ENCODE results near the gene RBMS3. TPM values are rescaled to one million over a fixed set of nuclear protein-coding genes. Genes with fewer than 3 reads are reported as not detected.

Gene RBMS3
- total RNA-seq, 4 donors from 2014 or later: 51.5 to 76.0 (median 66.6) TPM

- Histone ChIP-seq H3K4me3 (no peak overlapping the region), H3K9me3 (no peaks in the 10 kb centered on the region), H3K27me3 (no peaks in the 10 kb centered on the region), H3K36me3 (no peaks in the 10 kb centered on the region), H3K27ac (no peak overlapping the region), H3K4me1 (peaks cover 0 to 23% (median 5%) of the 10 kb centered on the region in 3 donors)
- no peak for TF ChIP-seq POLR2AphosphoS5 (IDR thresholded peaks at IDR 0.05)
- no peak for TF ChIP-seq POLR2A (IDR thresholded peaks at IDR 0.05)
- TF ChIP-seq EP300 (IDR thresholded peaks at IDR 0.05): no peak
- TF ChIP-seq CTCF (IDR thresholded peaks at IDR 0.05): no peak
- ATAC-seq: no peak
- WGBS, 2 donors (ENCODE audit: low coverage in 1 of 2): 78 to 93% methylated on average over 6 of the region's 6 CpGs
Observed at GRCh38 chr3:29644261-29644660, 363.4 kb downstream of the RBMS3 start.

GRCh38 chr3:29644956-29645636, 364.2 kb downstream of the RBMS3 start:
- TF ChIP-seq POLR2AphosphoS5 (IDR thresholded peaks at IDR 0.05): no peak
- no peak for TF ChIP-seq POLR2A (IDR thresholded peaks at IDR 0.05)
- no peak for TF ChIP-seq CTCF (IDR thresholded peaks at IDR 0.05)
- TF ChIP-seq EP300 (IDR thresholded peaks at IDR 0.05): no peak
- 81 to 92% methylated on average over 2 to 3 of the region's 3 CpGs for WGBS, 2 donors (ENCODE audit: low coverage in 1 of 2)

GRCh38 chr3:29646043-29646442, 365.2 kb downstream of the RBMS3 start:
- no peak overlapping the region for H3K4me3 ChIP-seq
- H3K27me3 ChIP-seq: no peaks in the 10 kb centered on the region
- H3K36me3 ChIP-seq: no peaks in the 10 kb centered on the region
- 71 to 100% methylated on average over 1 of the region's 1 CpG for WGBS, 2 donors (ENCODE audit: low coverage in 1 of 2)
- H3K27ac ChIP-seq: no peak overlapping the region
- no peaks in the 10 kb centered on the region for H3K9me3 ChIP-seq
- TF ChIP-seq POLR2A (IDR thresholded peaks at IDR 0.05): no peak
- no peak for TF ChIP-seq CTCF (IDR thresholded peaks at IDR 0.05)
- no peak for TF ChIP-seq POLR2AphosphoS5 (IDR thresholded peaks at IDR 0.05)
- TF ChIP-seq EP300 (IDR thresholded peaks at IDR 0.05): no peak
- ATAC-seq: no peak
- H3K4me1 ChIP-seq: peaks cover 0 to 15% (median 0%) of the 10 kb centered on the region in 3 donors

More at GRCh38 chr3:29644956-29645636, 364.2 kb downstream of the RBMS3 start:
- Histone ChIP-seq H3K36me3 (no peaks in the 10 kb centered on the region), H3K4me3 (no peak overlapping the region), H3K4me1 (peaks cover 0 to 15% (median 0%) of the 10 kb centered on the region in 3 donors), H3K27ac (no peak overlapping the region), H3K9me3 (no peaks in the 10 kb centered on the region), H3K27me3 (no peaks in the 10 kb centered on the region)
- ATAC-seq: no peak

GRCh38 chr3:29649815-29650547, 369.1 kb downstream of the RBMS3 start:
- ATAC-seq: no peak
- 77 to 79% methylated on average over 5 of the region's 6 CpGs for WGBS, 2 donors (ENCODE audit: low coverage in 1 of 2)
- no peaks in the 10 kb centered on the region for H3K27me3 ChIP-seq

More at GRCh38 chr3:29649815-29650547, 369.1 kb downstream of the RBMS3 start:
- Histone ChIP-seq H3K9me3 (no peaks in the 10 kb centered on the region), H3K27ac (no peak overlapping the region), H3K4me1 (no peaks in the 10 kb centered on the region), H3K4me3 (no peak overlapping the region), H3K36me3 (no peaks in the 10 kb centered on the region)
- TF ChIP-seq POLR2A (IDR thresholded peaks at IDR 0.05) (no peak), POLR2AphosphoS5 (IDR thresholded peaks at IDR 0.05) (no peak), EP300 (IDR thresholded peaks at IDR 0.05) (no peak), CTCF (IDR thresholded peaks at IDR 0.05) (no peak)
